ENCODE measurements around the gene PDP2. TPM values are rescaled to one million over a fixed set of nuclear protein-coding genes. Genes with fewer than 3 reads are reported as not detected.

PDP2 gene
- total and polyA plus RNA-seq, 11 donors, result 1.1 to 7.5 (median 3.5) TPM

- intact Hi-C loops (cut with DNase I), result no loop called here
- 87 to 97% (median 93%) methylated on average over 6 to 8 of the region's 8 CpGs for WGBS, 4 donors
- Histone ChIP-seq H3K27ac (no peak overlapping the region), H3K9me3 (no peaks in the 10 kb centered on the region), H3K27me3 (no peaks in the 10 kb centered on the region), H3K4me3 (no peak overlapping the region), H3K4me1 (peaks cover 0 to 22% (median 5%) of the 10 kb centered on the region in 12 donors), H3K36me3 (no peaks in the 10 kb centered on the region)
- ATAC-seq (no peak), DNase-seq (peak in 1 of 5 donors; percentile 19)
- TF ChIP-seq POLR2A (IDR thresholded peaks at IDR 0.05) (no peak), CTCF (IDR thresholded peaks at IDR 0.05) (no peak)
These were observed 31.5 kb downstream of the PDP2 start for GRCh38 chr16:66911801-66912200.

- Histone ChIP-seq H3K36me3 (no peaks in the 10 kb centered on the region), H3K4me3 (no peak overlapping the region), H3K9me3 (no peaks in the 10 kb centered on the region), H3K27me3 (no peaks in the 10 kb centered on the region), H3K27ac (no peak overlapping the region), H3K4me1 (peaks cover 0 to 9% (median 0%) of the 10 kb centered on the region in 12 donors)
- no peak for DNase-seq
- intact Hi-C loops (cut with DNase I), result no loop called here
- 50 to 56% (median 53%) methylated on average over 3 to 10 of the region's 10 CpGs for WGBS, 4 donors
- TF ChIP-seq CTCF (IDR thresholded peaks at IDR 0.05) (no peak), POLR2A (IDR thresholded peaks at IDR 0.05) (no peak)
- no peak for ATAC-seq
These were observed 32.8 kb downstream of the PDP2 start for GRCh38 chr16:66913081-66913480.

GRCh38 chr16:66913711-66914110 is 33.4 kb downstream of the PDP2 start:
- no peak overlapping the region for H3K4me3 ChIP-seq
- no peaks in the 10 kb centered on the region for H3K27me3 ChIP-seq
- 67 to 89% (median 82%) methylated on average over 2 to 4 of the region's 4 CpGs for WGBS, 4 donors
- TF ChIP-seq POLR2A (IDR thresholded peaks at IDR 0.05) (no peak), CTCF (IDR thresholded peaks at IDR 0.05) (no peak)
- H3K9me3 ChIP-seq, result no peaks in the 10 kb centered on the region
- H3K27ac ChIP-seq, result no peak overlapping the region
- no peaks in the 10 kb centered on the region for H3K36me3 ChIP-seq
- intact Hi-C loops (cut with DNase I), result no loop called here
- no peak for DNase-seq
- H3K4me1 ChIP-seq, result peaks cover 0 to 8% (median 0%) of the 10 kb centered on the region in 12 donors
- no peak for ATAC-seq

- Histone ChIP-seq H3K4me1 (peaks cover 0 to 15% (median 3%) of the 10 kb centered on the region in 12 donors), H3K4me3 (no peak overlapping the region), H3K36me3 (no peaks in the 10 kb centered on the region), H3K9me3 (no peaks in the 10 kb centered on the region), H3K27me3 (no peaks in the 10 kb centered on the region), H3K27ac (no peak overlapping the region)
- 89 to 98% (median 96%) methylated on average over 7 of the region's 7 CpGs for WGBS, 4 donors
- no peak for DNase-seq
- TF ChIP-seq POLR2A (IDR thresholded peaks at IDR 0.05) (no peak), CTCF (IDR thresholded peaks at IDR 0.05) (no peak)
- ATAC-seq, result no peak
- intact Hi-C loops (cut with DNase I), result no loop called here
These were observed 34.2 kb downstream of the PDP2 start for GRCh38 chr16:66914541-66914940.
